ENCODE results near the gene SVIL. TPM values are rescaled to one million over a fixed set of nuclear protein-coding genes. Genes with fewer than 3 reads are reported as not detected.
"Not testable (repeated sequence)": the region's sequence is repeated elsewhere in the genome, so short reads cannot be mapped to it uniquely, and the experiment has no call there.

SVIL gene
- total RNA-seq, 3 donors from 2014 or later, result 25.8 to 69.5 (median 60.6) TPM

GRCh38 chr10:29540016-29540415 lies 94.8 kb downstream of the SVIL start:
- TF ChIP-seq POLR2A (IDR thresholded peaks at IDR 0.05), result no peak
- no peak for TF ChIP-seq CTCF (IDR thresholded peaks at IDR 0.05)
- TF ChIP-seq POLR2AphosphoS5 (IDR thresholded peaks at IDR 0.05), result no peak
- Histone ChIP-seq H3K27me3 (no peaks in the 10 kb centered on the region), H3K4me1 (peaks cover 0 to 1% of the 10 kb centered on the region in 2 donors), H3K27ac (no peak overlapping the region), H3K4me3 (no peak overlapping the region), H3K9me3 (no peaks in the 10 kb centered on the region), H3K36me3 (no peaks in the 10 kb centered on the region)
- DNase-seq (ENCODE audit: low spot score in 2 of 2), result no peak
- intact Hi-C loops (cut with DNase I; ENCODE audit: low total_unique reads), result no loop called here

- H3K4me3 ChIP-seq, result no peak overlapping the region
- intact Hi-C loops (cut with DNase I; ENCODE audit: low total_unique reads), result no loop called here
- no peaks in the 10 kb centered on the region for H3K27me3 ChIP-seq
- peaks cover 0 to 5% of the 10 kb centered on the region in 2 donors for H3K4me1 ChIP-seq
- no peak for DNase-seq (ENCODE audit: low spot score in 2 of 2)
- H3K27ac ChIP-seq, result no peak overlapping the region
- no peaks in the 10 kb centered on the region for H3K9me3 ChIP-seq
- TF ChIP-seq POLR2AphosphoS5 (IDR thresholded peaks at IDR 0.05) (no peak), POLR2A (IDR thresholded peaks at IDR 0.05) (no peak), CTCF (IDR thresholded peaks at IDR 0.05) (no peak)
- no peaks in the 10 kb centered on the region for H3K36me3 ChIP-seq
These were observed 95.4 kb downstream of the SVIL start for GRCh38 chr10:29539412-29539811.

GRCh38 chr10:29537799-29538198 lies 97.0 kb downstream of the SVIL start:
- H3K4me1 ChIP-seq, result peaks cover 0 to 5% of the 10 kb centered on the region in 2 donors
- intact Hi-C loops (cut with DNase I; ENCODE audit: low total_unique reads), result no loop called here
- no peak for DNase-seq (ENCODE audit: low spot score in 2 of 2)
- H3K4me3 ChIP-seq, result no peak overlapping the region
- H3K27ac ChIP-seq, result no peak overlapping the region
- no peaks in the 10 kb centered on the region for H3K36me3 ChIP-seq
- no peaks in the 10 kb centered on the region for H3K9me3 ChIP-seq
- no peaks in the 10 kb centered on the region for H3K27me3 ChIP-seq
- no peak for TF ChIP-seq POLR2A (IDR thresholded peaks at IDR 0.05)
- TF ChIP-seq CTCF (IDR thresholded peaks at IDR 0.05), result no peak
- no peak for TF ChIP-seq POLR2AphosphoS5 (IDR thresholded peaks at IDR 0.05)

GRCh38 chr10:29536691-29537090 lies 98.1 kb downstream of the SVIL start:
- peak overlapping the region in 1 of 2 donors; percentile 72 for H3K27ac ChIP-seq
- DNase-seq (ENCODE audit: low spot score in 2 of 2); H3K36me3 ChIP-seq; H3K4me3 ChIP-seq; H3K4me1 ChIP-seq; intact Hi-C loops (cut with DNase I; ENCODE audit: low total_unique reads); H3K27me3 ChIP-seq; H3K9me3 ChIP-seq: not testable (repeated sequence)

GRCh38 chr10:29535778-29536453 lies 98.9 kb downstream of the SVIL start:
- Histone ChIP-seq H3K27ac (peak overlapping the region; percentile 72 to 82), H3K27me3 (no peaks in the 10 kb centered on the region), H3K4me1 (peaks cover 0 to 5% of the 10 kb centered on the region in 2 donors), H3K36me3 (no peaks in the 10 kb centered on the region), H3K9me3 (no peaks in the 10 kb centered on the region), H3K4me3 (peak overlapping the region in 2 of 3 donors; percentile 14 to 43)
- DNase-seq (ENCODE audit: low spot score in 2 of 2), result no peak
- intact Hi-C loops (cut with DNase I; ENCODE audit: low total_unique reads), result no loop called here
- TF ChIP-seq CTCF (IDR thresholded peaks at IDR 0.05) (no peak), POLR2AphosphoS5 (IDR thresholded peaks at IDR 0.05) (no peak), POLR2A (IDR thresholded peaks at IDR 0.05) (no peak)
